8988T (cell line): Measurements from ENCODE around the gene ATP1A1.

Experiments used
- DNase-seq: peaks from one replicate; pipeline ENCODE4 v3.0.0; 2011

Gene ATP1A1

GRCh38 chr1:116372651-116373430, at the start of gene ATP1A1:
Gene ATP1A1 (plus strand): TSS chr1:116373244. CDS start chr1:116373512, 268 bp downstream.
- peak; percentile 73 for DNase-seq

- no peak for DNase-seq
Measured at GRCh38 chr1:116323491-116323890, 49.6 kb upstream of the ATP1A1 start.

GRCh38 chr1:116324411-116324810, 48.6 kb upstream of the ATP1A1 start:
- no peak for DNase-seq

GRCh38 chr1:116325104-116325503, 47.9 kb upstream of the ATP1A1 start:
- no peak for DNase-seq

GRCh38 chr1:116325922-116326321, 47.1 kb upstream of the ATP1A1 start:
- no peak for DNase-seq

- no peak for DNase-seq
Measured at GRCh38 chr1:116326486-116326885, 46.6 kb upstream of the ATP1A1 start.

GRCh38 chr1:116328671-116329070, 44.4 kb upstream of the ATP1A1 start:
- DNase-seq: no peak

- no peak for DNase-seq
Measured at GRCh38 chr1:116329524-116330341, 43.3 kb upstream of the ATP1A1 start.

- DNase-seq: no peak
Measured at GRCh38 chr1:116330342-116330652, 42.7 kb upstream of the ATP1A1 start.

GRCh38 chr1:116330846-116331245, 42.2 kb upstream of the ATP1A1 start:
- no peak for DNase-seq

GRCh38 chr1:116331523-116331922, 41.5 kb upstream of the ATP1A1 start:
- DNase-seq: no peak

- no peak for DNase-seq
Measured at GRCh38 chr1:116332451-116332850, 40.6 kb upstream of the ATP1A1 start.

GRCh38 chr1:116333171-116334014, 39.7 kb upstream of the ATP1A1 start:
- no peak for DNase-seq

- no peak for DNase-seq
Measured at GRCh38 chr1:116334015-116334547, 39.0 kb upstream of the ATP1A1 start.

- DNase-seq: no peak
Measured at GRCh38 chr1:116334868-116335635, 38.0 kb upstream of the ATP1A1 start.

GRCh38 chr1:116335850-116336624, 37.0 kb upstream of the ATP1A1 start:
- no peak for DNase-seq

- no peak for DNase-seq
Measured at GRCh38 chr1:116337398-116337797, 35.6 kb upstream of the ATP1A1 start.

- DNase-seq: no peak
Measured at GRCh38 chr1:116338400-116338799, 34.6 kb upstream of the ATP1A1 start.

- no peak for DNase-seq
Measured at GRCh38 chr1:116340506-116341231, 32.4 kb upstream of the ATP1A1 start.

GRCh38 chr1:116343019-116343418, 30.0 kb upstream of the ATP1A1 start:
- DNase-seq: no peak

GRCh38 chr1:116345011-116345410, 28.0 kb upstream of the ATP1A1 start:
- DNase-seq: no peak
